GM21619 (cell line): ENCODE measurements around the gene HSP90B1.

Source experiments
- ATAC-seq: cut with Tn5 transposase; IDR thresholded peaks from one replicate; pipeline ENCODE4 v1.9.1; 2021; ENCODE audit not compliant: unreplicated experiment

HSP90B1 gene

DNA sequence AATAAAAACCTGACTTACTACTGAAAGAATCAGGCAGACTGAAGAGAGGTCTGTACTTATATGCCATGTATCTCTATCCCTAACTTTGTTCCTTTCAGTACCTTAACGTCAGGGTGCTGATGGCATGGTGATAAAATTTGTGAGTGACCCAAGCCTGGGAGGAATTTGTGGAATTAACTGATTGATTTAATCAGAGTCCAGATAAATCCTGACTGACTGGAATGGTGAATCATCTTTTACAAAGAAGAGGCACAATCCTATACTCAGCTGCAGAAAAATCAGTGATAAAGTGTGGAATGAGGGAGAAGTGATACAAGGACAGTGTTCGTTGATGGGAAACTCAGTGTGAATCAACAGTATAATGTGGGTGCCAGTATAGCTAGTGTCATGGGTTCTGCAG, 39.2 kb downstream of the HSP90B1 start:
- no peak for ATAC-seq

- no peak for ATAC-seq
Observed at GRCh38 chr12:103973909-103974308, 43.7 kb downstream of the HSP90B1 start.

DNA sequence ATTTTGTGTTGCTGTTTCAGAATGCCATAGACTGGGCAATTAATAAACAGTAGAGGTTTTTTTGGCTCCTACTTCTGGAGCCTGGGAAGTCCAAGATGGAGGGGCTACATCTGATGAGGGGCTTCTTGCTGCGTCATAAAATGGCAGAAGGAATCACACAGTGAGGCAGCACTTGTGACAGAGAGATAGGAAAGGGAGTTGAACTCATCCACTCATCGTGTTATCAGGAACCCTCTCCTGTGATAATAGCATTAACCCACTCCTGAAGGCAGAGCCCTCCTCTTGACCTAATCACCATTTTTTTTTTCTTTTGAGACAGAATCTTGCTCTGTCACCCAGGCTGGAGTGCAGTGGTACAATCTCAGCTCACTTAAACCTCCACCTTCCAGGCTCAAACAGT, 45.2 kb downstream of the HSP90B1 start:
- ATAC-seq, result no peak

- ATAC-seq, result no peak
Observed at GRCh38 chr12:103978384-103978982, 48.3 kb downstream of the HSP90B1 start.

DNA sequence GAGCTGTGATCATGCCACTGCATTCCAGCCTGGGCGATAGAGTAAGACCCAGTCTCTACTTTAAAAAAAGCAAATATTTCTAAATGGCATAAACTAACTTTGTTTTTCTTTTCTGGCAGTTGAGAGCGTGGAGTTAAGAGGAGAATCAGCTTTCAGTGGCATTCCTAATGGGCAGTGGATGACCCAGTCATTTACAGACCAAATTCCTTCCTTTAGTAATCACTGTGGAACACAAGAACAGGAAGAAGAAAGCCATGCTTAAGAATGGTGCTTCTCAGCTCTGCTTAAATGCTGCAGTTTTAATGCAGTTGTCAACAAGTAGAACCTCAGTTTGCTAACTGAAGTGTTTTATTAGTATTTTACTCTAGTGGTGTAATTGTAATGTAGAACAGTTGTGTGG, 56.6 kb downstream of the HSP90B1 start:
- ATAC-seq, result no peak

DNA sequence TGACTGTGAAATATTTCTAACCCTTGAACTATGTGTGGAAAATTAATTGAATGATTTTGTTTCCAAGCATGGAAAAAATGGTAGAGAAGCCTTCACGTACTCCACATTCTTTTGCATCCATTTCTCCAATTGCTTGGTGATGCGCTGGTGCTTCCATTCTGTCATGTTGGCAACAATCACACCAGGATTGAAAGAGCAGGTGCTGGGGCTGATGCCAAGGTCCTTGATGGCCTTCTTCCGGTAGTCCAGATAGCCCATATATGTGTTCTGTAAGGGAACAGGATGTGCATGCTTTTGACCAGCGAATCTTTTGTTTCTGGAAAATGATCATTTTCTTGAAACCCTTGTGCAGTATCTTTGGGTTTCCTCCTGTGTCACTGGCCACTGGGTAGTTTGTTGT, 64.0 kb downstream of the HSP90B1 start:
- ATAC-seq, result no peak

- ATAC-seq, result no peak
Observed at GRCh38 chr12:103996595-103996994, 66.4 kb downstream of the HSP90B1 start.

GRCh38 chr12:103997286-103997900, 67.2 kb downstream of the HSP90B1 start:
- ATAC-seq, result no peak
